ENCODE measurements around the gene TRIM22.
A peak's percentile ranks its signal among the peaks of the same experiment; 100 is the strongest.
"Not testable (repeated sequence)": the region's sequence is repeated elsewhere in the genome, so short reads cannot be mapped to it uniquely, and the experiment has no call there.

Gene TRIM22

GRCh38 chr11:5689551-5689983 lies at the start of gene TRIM22:
TRIM22 (plus strand) TSS chr11:5689790; CDS start chr11:5696233, 6,443 bp downstream.
- DNase-seq (ENCODE audit: low read depth) = peak; percentile 44

DNA sequence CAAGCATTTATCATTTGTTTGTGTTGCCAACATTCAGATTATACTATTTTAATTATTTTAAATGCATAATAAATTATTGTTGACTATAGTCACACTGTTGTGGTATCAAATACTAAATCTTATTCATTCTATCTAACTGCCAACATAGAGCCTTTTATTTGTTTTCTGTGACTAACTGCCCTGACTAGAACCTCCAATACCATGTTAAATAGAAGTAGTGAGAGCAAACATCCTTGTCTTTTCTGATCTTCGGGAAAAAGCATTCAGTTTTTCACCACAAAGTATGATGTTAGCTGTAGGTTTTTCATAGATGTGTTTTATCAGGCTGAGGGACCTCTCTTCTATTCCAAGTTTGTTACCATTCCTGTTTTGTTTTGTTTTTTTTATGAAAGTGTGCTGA lies 49.6 kb upstream of the TRIM22 start:
- no peak for DNase-seq (ENCODE audit: low read depth)

GRCh38 chr11:5643585-5643984 lies 46.0 kb upstream of the TRIM22 start:
- DNase-seq (ENCODE audit: low read depth) = no peak

DNA sequence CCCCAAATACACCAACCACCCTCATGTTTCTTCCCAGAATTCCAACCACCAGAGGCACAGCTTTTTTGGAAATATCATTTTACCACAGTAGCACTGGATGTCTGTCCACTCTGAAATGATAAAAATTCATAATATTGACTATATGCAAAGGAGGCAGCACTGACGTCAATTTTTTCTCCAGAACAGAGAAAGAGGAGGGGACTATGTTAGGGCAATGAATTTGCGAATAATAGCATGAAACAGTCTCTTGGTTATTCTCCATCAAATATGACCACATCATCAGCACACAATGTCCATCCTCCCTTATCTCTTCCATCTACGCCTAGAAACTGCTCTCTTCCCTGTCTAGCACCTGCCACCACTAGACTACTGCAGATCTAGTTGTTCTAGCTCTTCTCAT lies 43.5 kb upstream of the TRIM22 start:
- DNase-seq (ENCODE audit: low read depth) = no peak

- DNase-seq (ENCODE audit: low read depth) = no peak
These were observed 34.1 kb upstream of the TRIM22 start for GRCh38 chr11:5655474-5655873.

- DNase-seq (ENCODE audit: low read depth) = not testable (repeated sequence)
These were observed 32.6 kb upstream of the TRIM22 start for GRCh38 chr11:5656956-5657355.

DNA sequence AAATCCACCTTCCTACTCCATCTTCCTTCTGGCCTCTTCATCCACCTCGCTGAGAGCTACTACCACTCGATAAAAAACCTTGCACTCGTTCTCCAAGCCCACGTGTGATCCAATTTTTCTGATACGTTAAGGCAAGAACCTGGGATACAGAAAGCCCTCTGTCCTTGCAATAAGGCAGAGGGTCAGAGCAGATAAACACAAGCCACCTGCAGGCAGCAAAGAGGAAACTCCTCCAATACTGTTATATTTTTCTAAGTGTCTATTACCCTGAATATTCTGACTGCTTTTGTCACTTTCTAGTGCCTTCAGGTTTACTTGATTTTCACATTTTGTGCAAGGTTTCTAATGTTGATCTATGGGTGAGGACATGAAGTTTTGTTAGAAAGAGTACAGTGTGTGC lies 31.3 kb upstream of the TRIM22 start:
- DNase-seq (ENCODE audit: low read depth) = no peak

- DNase-seq (ENCODE audit: low read depth) = no peak
These were observed 26.1 kb upstream of the TRIM22 start for GRCh38 chr11:5663511-5663910.

- DNase-seq (ENCODE audit: low read depth) = no peak
These were observed 24.5 kb upstream of the TRIM22 start for GRCh38 chr11:5665051-5665570.

DNA sequence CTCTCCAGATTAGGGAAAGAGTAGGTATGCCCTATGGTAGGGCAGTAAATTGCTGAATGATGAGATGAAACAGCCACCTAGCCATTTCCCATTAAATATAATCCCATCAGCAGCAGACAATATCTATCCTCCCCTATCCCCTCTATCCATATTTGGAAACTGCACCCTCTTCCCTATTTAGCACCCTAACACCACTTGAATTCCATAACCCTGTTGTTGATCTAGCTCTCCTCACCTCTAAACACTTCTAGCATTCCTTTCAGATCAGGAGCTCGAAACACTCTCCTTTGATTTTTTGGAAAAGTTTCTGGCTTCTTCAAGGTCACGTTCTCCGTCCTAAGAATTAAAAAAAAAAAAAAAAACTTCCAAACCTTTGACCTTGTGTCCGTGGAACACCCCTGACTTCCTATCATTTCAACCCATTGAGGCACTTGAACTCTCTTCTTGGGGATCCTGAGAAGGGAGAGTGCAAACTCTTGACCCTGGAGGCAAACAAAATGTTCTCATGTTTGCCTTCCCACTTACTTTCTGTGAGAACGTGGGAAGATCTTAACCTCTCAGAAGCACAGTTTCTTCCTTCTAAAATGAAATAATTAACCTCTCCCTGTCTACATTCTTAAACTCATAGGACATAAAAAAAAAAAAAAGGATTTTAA lies 23.7 kb upstream of the TRIM22 start:
- DNase-seq (ENCODE audit: low read depth) = no peak

- DNase-seq (ENCODE audit: low read depth) = no peak
These were observed 23.2 kb upstream of the TRIM22 start for GRCh38 chr11:5666402-5666793.

DNA sequence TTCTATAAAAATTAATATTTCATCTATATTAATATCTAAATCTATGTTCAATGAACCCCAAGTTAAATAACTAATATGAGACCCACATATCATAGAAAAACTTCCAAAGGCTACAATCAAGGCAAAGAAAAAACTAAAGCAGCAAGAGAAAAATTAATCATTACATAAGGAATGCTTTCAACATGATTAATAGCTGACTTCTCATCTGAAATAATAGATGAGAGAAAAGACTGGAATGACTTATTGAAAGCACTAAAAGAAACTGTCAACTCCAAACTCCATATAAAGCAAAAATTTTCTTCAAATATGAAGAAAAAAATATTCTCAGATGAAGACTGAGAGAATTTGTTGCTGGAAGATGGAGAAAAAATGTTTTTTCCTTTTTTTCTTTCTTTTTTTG lies 17.8 kb upstream of the TRIM22 start:
- no peak for DNase-seq (ENCODE audit: low read depth)

DNA sequence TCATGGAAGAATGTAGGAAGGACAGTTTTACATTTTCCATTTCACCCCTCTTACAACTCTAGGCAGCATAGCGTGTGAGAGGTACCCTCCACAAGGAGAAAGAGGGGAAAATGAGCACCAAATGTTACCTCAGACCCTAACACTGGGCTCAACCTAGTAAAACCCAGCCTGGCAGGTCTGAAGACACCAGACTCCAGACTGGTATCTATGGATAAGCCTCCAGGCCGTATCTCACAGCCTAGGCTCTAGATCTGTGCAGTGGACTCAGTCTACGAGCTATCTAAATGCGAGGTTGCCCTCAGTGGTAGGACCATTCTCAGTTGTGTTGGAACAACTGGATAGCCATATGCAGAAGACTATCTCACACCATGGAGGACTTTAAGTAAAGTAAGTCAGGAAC lies 15.2 kb upstream of the TRIM22 start:
- DNase-seq (ENCODE audit: low read depth) = no peak

GRCh38 chr11:5679811-5680210 lies 9.8 kb upstream of the TRIM22 start:
- no peak for DNase-seq (ENCODE audit: low read depth)

DNA sequence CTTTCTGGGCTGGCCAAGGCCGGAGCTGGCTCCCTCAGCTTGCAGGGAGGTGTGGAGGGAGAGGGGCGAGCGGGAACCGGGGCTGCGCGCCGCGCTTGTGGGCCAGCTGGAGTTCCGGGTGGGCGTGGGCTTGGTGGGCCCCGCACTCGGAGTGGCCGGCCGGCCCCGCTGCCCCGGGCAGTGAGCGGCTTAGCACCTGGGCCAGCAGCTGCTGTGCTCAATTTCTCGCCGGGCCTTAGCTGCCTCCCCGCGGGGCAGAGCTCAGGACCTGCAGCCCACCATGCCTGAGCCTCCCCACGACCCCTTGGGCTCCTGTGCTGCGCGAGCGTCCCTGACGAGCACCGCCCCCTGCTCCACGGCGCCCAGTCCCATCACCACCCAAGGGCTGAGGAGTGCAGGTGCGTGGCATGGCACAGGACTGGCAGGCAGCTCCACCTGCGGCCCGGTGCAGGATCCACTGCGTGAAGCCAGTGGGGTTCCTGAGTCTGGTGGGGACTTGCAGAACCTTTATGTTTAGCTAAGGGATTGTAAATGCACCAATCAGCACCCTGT lies 6.6 kb upstream of the TRIM22 start:
- not testable (repeated sequence) for DNase-seq (ENCODE audit: low read depth)

GRCh38 chr11:5683620-5684019 lies 6.0 kb upstream of the TRIM22 start:
- not testable (repeated sequence) for DNase-seq (ENCODE audit: low read depth)

GRCh38 chr11:5684036-5684645 lies 5.4 kb upstream of the TRIM22 start:
- DNase-seq (ENCODE audit: low read depth) = no peak

DNA sequence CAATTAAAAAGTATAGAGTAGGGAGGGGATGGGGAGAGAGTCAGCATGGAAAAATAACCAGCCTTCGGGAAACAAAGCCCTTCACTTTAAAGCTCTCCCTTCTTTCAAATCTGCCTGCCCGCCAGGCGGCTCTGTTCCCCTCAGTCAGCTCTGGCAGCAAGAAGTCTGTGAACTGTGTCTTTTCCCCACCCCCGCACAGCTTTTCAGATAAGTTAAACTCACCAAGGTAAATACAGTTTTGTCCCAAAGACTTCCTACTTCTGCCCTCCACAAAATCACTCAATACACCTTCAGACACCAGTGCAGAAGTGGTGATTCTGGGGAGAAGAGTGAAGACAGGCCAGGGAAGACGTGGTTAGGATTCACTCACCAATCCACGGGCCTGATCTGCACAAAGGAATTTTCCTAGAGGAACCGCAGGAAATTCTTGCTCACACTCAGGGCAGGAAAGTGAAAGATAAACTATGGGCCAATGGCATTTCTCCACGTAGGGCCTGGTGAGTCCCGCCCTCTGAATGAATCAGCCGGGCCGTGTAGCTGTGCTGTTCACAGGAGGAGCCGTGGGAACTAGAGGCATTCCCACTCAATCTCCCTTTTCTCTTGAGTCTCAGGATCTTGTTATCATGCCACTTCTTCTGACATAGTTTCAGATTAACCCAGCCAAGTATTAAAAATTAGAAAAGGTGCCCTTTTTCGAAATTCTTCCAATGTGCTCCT lies 4.8 kb upstream of the TRIM22 start, which contains the start of gene TRIM5:
TRIM5 (minus strand) TSS at position 429 of the 717 bp plus-strand sequence. CDS start 4,897 bp downstream, outside the sequence.
- DNase-seq (ENCODE audit: low read depth) = peak; percentile 97

GRCh38 chr11:5686426-5686825 lies 3.2 kb upstream of the TRIM22 start:
- DNase-seq (ENCODE audit: low read depth) = no peak

DNA sequence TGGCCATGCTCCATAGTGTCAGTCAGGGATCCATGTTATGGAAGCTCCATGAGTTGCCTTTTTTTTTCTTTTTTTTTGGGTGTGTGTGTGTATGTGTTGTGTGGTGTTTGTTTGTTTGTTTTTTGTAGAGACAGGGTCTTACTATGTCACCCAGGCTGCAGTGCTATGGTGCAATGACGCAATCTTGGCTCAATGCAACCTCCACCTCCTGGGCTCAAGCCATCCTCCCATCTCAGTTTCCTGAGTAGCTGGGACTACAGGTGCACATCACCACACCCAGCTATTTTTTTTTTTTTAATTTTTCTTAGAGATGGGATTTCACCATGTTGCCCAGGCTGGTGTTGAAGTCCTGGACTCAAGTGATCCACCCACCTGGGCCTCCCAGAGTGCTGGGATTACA lies 1.1 kb upstream of the TRIM22 start:
- no peak for DNase-seq (ENCODE audit: low read depth)

GRCh38 chr11:5690216-5690615 lies 626 bp downstream of the TRIM22 start:
- no peak for DNase-seq (ENCODE audit: low read depth)

- no peak for DNase-seq (ENCODE audit: low read depth)
These were observed 1.1 kb downstream of the TRIM22 start for GRCh38 chr11:5690736-5691135.
